ENCODE data around the gene PNMA5. TPM values are rescaled to one million over a fixed set of nuclear protein-coding genes. Genes with fewer than 3 reads are reported as not detected.
"Not testable (repeated sequence)": the region's sequence is repeated elsewhere in the genome, so short reads cannot be mapped to it uniquely, and the experiment has no call there.

Gene PNMA5
- total RNA-seq = not detected

- Histone ChIP-seq H3K27me3 (ENCODE audit: insufficient read depth, low read length) (no peaks in the 10 kb centered on the region), H3K9me3 (ENCODE audit: low read depth, low read length) (no peaks in the 10 kb centered on the region), H3K4me3 (ENCODE audit: low read length) (no peak within 1 kb of the TSS), H3K4me1 (ENCODE audit: insufficient read depth, low read length) (peaks cover 8% of the 10 kb centered on the region)
These were observed at the start of gene PNMA5 for GRCh38 chrX:152993933-152994332. PNMA5 (minus strand) TSS chrX:152994116; CDS start chrX:152991598, 2,518 bp downstream.

DNA sequence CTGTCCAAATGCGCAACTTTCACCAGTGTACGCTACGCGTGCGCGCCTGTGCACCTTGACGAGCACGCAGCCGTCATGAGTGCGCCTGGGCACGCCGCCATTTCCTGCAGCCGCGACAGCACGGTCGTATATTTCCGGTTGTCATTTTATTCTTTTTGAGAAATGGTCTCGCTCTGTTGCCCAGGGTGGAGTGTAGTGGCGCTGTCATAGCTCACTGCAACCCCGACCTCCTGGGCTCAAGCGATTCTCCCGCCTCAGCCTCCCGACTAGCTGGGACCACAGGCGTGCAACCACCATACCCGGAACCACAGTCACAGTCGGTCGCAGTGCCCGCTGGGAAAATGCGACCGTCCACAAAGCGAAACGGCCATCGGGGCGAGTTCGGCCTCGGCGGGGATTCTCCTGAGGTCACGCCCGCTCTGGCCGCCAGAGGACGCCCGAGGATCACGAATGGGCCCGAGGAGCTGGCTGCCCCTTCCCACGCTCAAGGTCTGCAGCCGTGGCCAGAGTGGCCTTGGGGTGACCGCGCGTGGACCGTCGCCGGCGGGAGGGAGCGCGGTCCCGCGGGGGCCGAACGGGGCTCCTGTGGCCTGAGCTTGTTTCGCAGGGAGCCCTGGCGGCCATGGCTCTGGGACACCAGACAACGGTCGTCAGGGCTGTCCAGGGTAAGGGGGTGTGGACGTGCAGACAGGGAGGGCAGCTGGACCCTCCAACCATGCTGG is 38.6 kb upstream of the PNMA5 start:
- Histone ChIP-seq H3K9me3 (ENCODE audit: low read depth, low read length) (no peaks in the 10 kb centered on the region), H3K27me3 (ENCODE audit: insufficient read depth, low read length) (no peaks in the 10 kb centered on the region), H3K4me3 (ENCODE audit: low read length) (peak overlapping the region; percentile 37), H3K4me1 (ENCODE audit: insufficient read depth, low read length) (peaks cover 5% of the 10 kb centered on the region)

DNA sequence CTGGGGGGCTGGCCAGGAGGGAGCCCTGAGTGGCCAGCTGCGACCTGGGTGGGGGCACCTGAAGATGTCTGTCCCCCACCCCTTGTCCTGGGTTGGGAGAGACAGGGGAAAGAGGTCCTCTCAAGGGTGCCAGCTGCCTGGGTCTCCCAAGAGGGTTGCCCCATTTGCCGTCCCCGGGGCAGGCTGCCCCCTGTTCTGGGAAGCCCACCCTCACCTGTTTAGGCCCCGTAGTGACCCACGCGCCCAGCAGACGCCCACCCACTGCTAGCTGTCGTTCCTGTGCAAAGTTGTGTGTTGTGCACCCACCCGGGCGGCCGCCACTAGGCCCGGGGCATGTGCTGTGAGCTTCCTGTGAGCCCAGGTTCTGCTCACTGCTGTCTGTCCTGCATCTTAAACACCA is 36.9 kb upstream of the PNMA5 start:
- Histone ChIP-seq H3K4me1 (ENCODE audit: insufficient read depth, low read length) (peaks cover 5% of the 10 kb centered on the region), H3K27me3 (ENCODE audit: insufficient read depth, low read length) (no peaks in the 10 kb centered on the region), H3K4me3 (ENCODE audit: low read length) (no peak overlapping the region), H3K9me3 (ENCODE audit: low read depth, low read length) (no peaks in the 10 kb centered on the region)

- no peak overlapping the region for H3K4me3 ChIP-seq (ENCODE audit: low read length)
- no peaks in the 10 kb centered on the region for H3K27me3 ChIP-seq (ENCODE audit: insufficient read depth, low read length)
- no peaks in the 10 kb centered on the region for H3K9me3 ChIP-seq (ENCODE audit: low read depth, low read length)
- H3K4me1 ChIP-seq (ENCODE audit: insufficient read depth, low read length) = peaks cover 5% of the 10 kb centered on the region
These were observed 36.0 kb upstream of the PNMA5 start for GRCh38 chrX:153029875-153030274.

GRCh38 chrX:153029162-153029561 is 35.2 kb upstream of the PNMA5 start:
- Histone ChIP-seq H3K27me3 (ENCODE audit: insufficient read depth, low read length) (no peaks in the 10 kb centered on the region), H3K9me3 (ENCODE audit: low read depth, low read length) (no peaks in the 10 kb centered on the region), H3K4me1 (ENCODE audit: insufficient read depth, low read length) (peaks cover 5% of the 10 kb centered on the region), H3K4me3 (ENCODE audit: low read length) (no peak overlapping the region)

DNA sequence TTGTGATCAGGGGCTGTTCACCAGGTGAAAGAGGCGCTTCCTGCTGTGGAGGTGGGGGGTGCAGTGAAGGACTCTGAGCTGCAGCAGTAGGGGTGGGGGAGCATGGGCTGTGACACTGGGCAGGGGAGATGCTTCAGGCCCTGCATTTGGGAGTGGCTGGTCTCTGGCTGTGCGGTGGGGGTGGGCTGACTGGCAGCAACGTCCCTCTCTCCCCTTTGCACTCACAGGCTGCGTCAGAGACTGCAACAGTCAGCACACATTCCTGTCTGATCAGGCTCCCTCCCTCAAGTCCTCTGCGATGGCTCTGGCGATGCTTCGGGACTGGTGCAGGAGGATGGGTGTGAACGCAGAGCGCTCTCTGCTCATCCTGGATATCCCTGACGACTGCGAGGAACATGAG is 34.6 kb upstream of the PNMA5 start:
- H3K27me3 ChIP-seq (ENCODE audit: insufficient read depth, low read length); H3K4me1 ChIP-seq (ENCODE audit: insufficient read depth, low read length); H3K4me3 ChIP-seq (ENCODE audit: low read length); H3K9me3 ChIP-seq (ENCODE audit: low read depth, low read length): not testable (repeated sequence)

GRCh38 chrX:153026501-153026900 is 32.6 kb upstream of the PNMA5 start:
- not testable (repeated sequence) for H3K4me3 ChIP-seq (ENCODE audit: low read length); H3K4me1 ChIP-seq (ENCODE audit: insufficient read depth, low read length); H3K9me3 ChIP-seq (ENCODE audit: low read depth, low read length); H3K27me3 ChIP-seq (ENCODE audit: insufficient read depth, low read length)

DNA sequence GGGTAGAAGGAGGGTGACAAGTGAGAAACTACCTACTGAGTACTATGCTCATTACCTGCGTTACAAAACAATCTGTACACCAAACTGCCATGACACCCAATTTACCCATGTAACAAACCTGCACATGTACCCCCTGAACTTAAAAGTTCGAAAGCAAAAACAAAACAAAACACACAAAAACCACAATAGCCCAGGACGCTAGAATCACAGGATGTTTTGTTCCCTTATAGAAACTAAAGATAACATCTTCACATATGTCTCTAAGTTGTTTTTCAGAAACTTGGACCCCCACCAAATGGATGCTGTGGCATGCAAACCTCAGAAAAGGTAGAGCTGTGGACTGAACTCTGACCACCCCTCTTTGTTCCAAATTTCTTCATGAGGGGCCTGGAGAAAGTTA is 25.2 kb upstream of the PNMA5 start:
- Histone ChIP-seq H3K4me1 (ENCODE audit: insufficient read depth, low read length) (no peaks in the 10 kb centered on the region), H3K9me3 (ENCODE audit: low read depth, low read length) (no peaks in the 10 kb centered on the region)

GRCh38 chrX:153017174-153017573 is 23.3 kb upstream of the PNMA5 start:
- H3K4me3 ChIP-seq (ENCODE audit: low read length); H3K9me3 ChIP-seq (ENCODE audit: low read depth, low read length); H3K27me3 ChIP-seq (ENCODE audit: insufficient read depth, low read length); H3K4me1 ChIP-seq (ENCODE audit: insufficient read depth, low read length): not testable (repeated sequence)

More for the DNA sequence above, 25.2 kb upstream of the PNMA5 start:
- Histone ChIP-seq H3K4me3 (ENCODE audit: low read length) (no peak overlapping the region), H3K27me3 (ENCODE audit: insufficient read depth, low read length) (peaks cover 3% of the 10 kb centered on the region)

- Histone ChIP-seq H3K4me3 (ENCODE audit: low read length) (no peak overlapping the region), H3K4me1 (ENCODE audit: insufficient read depth, low read length) (no peaks in the 10 kb centered on the region), H3K27me3 (ENCODE audit: insufficient read depth, low read length) (no peaks in the 10 kb centered on the region), H3K9me3 (ENCODE audit: low read depth, low read length) (no peaks in the 10 kb centered on the region)
These were observed 10.9 kb upstream of the PNMA5 start for GRCh38 chrX:153004780-153005179.

DNA sequence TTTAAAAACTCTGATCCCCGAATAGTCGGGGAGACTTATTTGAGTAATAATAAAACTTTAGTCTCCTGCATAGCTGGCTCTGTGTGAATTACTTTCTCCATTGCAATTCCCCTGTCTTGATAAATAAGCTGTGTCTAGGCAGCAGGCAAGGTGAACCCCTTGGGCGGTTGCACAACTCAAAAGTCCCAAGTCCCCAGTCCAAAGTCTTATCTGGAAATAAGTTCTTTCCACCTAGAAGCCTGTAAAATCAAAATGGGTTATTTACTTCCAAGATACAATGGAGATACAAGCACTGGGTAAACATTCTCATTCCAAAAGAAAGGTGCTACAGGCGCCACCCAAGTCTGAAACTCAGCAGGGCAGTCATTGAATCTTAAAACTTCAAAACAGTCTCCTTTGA is 10.1 kb upstream of the PNMA5 start:
- no peak overlapping the region for H3K4me3 ChIP-seq (ENCODE audit: low read length)
- no peaks in the 10 kb centered on the region for H3K9me3 ChIP-seq (ENCODE audit: low read depth, low read length)
- H3K27me3 ChIP-seq (ENCODE audit: insufficient read depth, low read length) = no peaks in the 10 kb centered on the region

GRCh38 chrX:153002182-153002581 is 8.3 kb upstream of the PNMA5 start:
- H3K9me3 ChIP-seq (ENCODE audit: low read depth, low read length); H3K4me3 ChIP-seq (ENCODE audit: low read length); H3K4me1 ChIP-seq (ENCODE audit: insufficient read depth, low read length); H3K27me3 ChIP-seq (ENCODE audit: insufficient read depth, low read length): not testable (repeated sequence)

More for the DNA sequence above, 10.1 kb upstream of the PNMA5 start:
- no peaks in the 10 kb centered on the region for H3K4me1 ChIP-seq (ENCODE audit: insufficient read depth, low read length)

- Histone ChIP-seq H3K27me3 (ENCODE audit: insufficient read depth, low read length) (no peaks in the 10 kb centered on the region), H3K4me3 (ENCODE audit: low read length) (no peak overlapping the region), H3K9me3 (ENCODE audit: low read depth, low read length) (no peaks in the 10 kb centered on the region), H3K4me1 (ENCODE audit: insufficient read depth, low read length) (no peaks in the 10 kb centered on the region)
These were observed 3.4 kb upstream of the PNMA5 start for GRCh38 chrX:152997337-152997736.

DNA sequence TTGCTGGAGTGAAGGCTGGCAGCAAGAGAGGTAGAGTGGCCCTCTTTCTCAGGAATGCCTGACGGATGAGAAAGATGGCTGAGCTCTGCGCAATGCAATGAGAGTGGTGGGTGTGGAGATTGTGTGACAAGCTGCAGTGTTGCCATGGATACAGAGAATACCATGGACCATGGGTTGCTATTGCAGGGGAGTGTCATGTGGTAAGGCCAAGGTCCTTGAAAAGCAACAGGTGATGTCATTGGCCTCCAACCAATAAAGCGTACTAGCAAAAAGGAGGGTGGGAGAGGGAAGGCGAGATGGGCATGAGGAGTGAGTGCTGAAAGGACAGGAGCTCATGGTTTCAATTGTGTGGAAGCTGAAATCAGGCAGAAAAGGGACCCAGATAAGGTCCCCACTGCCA is 1.8 kb downstream of the PNMA5 start:
- H3K27me3 ChIP-seq (ENCODE audit: insufficient read depth, low read length) = no peaks in the 10 kb centered on the region
- H3K4me3 ChIP-seq (ENCODE audit: low read length) = no peak overlapping the region
- no peaks in the 10 kb centered on the region for H3K9me3 ChIP-seq (ENCODE audit: low read depth, low read length)
- peaks cover 16% of the 10 kb centered on the region for H3K4me1 ChIP-seq (ENCODE audit: insufficient read depth, low read length)

DNA sequence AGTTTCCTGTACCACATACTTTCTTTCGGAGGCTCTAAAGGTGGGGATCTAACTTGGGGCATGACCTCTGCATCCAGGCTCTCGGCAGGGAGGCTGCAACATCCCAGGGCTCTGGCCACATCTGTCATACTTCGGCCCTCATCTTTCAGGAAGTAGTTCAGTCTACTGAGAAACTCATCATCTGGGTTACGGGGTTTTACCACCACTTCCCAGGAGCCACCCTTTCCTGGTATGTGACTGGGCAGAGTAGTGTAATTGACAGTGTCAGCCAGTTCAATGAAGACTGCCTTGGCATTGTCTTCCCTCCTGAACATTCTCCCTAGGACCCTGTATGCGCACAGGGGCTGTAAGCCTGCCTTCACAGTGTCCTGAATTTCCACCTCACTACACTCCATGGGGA is 2.8 kb downstream of the PNMA5 start:
- no peaks in the 10 kb centered on the region for H3K9me3 ChIP-seq (ENCODE audit: low read depth, low read length)
- H3K4me1 ChIP-seq (ENCODE audit: insufficient read depth, low read length) = peaks cover 16% of the 10 kb centered on the region
- H3K27me3 ChIP-seq (ENCODE audit: insufficient read depth, low read length) = no peaks in the 10 kb centered on the region
- no peak overlapping the region for H3K4me3 ChIP-seq (ENCODE audit: low read length)

GRCh38 chrX:152989292-152989658 is 4.6 kb downstream of the PNMA5 start:
- Histone ChIP-seq H3K9me3 (ENCODE audit: low read depth, low read length) (no peaks in the 10 kb centered on the region), H3K4me3 (ENCODE audit: low read length) (peak overlapping the region; percentile 6), H3K4me1 (ENCODE audit: insufficient read depth, low read length) (peaks cover 16% of the 10 kb centered on the region), H3K27me3 (ENCODE audit: insufficient read depth, low read length) (no peaks in the 10 kb centered on the region)
